ENCODE data around the gene PHLDB3.

The PHLDB3 gene

DNA sequence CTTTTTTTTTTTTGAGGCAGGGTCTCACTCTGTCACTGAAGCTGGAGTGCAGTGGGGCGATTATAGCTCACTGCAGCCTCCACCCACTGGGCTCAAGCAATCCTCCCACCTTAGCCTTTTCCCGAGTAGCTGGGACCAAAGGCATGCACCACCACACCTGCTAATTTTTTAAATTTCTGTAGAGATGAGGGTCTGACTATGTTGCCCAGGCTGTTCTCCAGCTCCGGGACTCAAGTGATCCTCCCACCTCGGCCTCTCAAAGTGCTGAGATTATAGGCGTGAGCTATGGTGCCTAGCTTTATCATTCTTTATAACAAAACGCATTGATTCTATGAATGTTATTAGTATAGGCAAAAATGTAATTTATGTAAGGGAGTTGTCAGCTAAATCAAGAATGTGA lies 21.3 kb downstream of the PHLDB3 start:
- H3K4me3 ChIP-seq (ENCODE audit: low read depth, low read length), result no peak overlapping the region
- DNase-seq (ENCODE audit: low read depth), result no peak
- TF ChIP-seq, protein P1, sequence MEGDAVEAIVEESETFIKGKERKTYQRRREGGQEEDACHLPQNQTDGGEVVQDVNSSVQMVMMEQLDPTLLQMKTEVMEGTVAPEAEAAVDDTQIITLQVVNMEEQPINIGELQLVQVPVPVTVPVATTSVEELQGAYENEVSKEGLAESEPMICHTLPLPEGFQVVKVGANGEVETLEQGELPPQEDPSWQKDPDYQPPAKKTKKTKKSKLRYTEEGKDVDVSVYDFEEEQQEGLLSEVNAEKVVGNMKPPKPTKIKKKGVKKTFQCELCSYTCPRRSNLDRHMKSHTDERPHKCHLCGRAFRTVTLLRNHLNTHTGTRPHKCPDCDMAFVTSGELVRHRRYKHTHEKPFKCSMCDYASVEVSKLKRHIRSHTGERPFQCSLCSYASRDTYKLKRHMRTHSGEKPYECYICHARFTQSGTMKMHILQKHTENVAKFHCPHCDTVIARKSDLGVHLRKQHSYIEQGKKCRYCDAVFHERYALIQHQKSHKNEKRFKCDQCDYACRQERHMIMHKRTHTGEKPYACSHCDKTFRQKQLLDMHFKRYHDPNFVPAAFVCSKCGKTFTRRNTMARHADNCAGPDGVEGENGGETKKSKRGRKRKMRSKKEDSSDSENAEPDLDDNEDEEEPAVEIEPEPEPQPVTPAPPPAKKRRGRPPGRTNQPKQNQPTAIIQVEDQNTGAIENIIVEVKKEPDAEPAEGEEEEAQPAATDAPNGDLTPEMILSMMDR (IDR thresholded peaks at IDR 0.05; ENCODE audit: low read depth, low read length, missing control alignments), result no peak

DNA sequence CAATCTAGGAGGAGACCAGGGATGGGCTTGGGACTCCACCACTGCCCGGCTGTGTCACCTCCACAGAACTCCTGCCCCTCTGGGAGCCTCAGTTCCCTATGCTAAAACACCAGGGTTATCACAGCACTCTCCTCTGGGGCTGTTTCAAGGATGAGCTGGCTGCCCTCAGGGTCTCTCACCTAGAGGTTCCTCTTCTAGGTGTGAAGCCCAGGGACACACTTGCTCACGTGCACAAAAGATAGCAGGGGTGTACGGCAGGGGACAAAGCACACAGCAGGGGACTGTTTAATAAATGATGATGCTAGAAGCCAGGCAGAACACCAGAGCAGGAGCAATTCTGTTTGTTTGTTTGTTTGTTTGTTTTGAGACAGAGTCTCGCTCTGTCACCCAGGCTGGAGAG lies 22.4 kb downstream of the PHLDB3 start:
- DNase-seq (ENCODE audit: low read depth), result no peak
- TF ChIP-seq, protein P1 (IDR thresholded peaks at IDR 0.05; ENCODE audit: low read depth, low read length, missing control alignments), result no peak

DNA sequence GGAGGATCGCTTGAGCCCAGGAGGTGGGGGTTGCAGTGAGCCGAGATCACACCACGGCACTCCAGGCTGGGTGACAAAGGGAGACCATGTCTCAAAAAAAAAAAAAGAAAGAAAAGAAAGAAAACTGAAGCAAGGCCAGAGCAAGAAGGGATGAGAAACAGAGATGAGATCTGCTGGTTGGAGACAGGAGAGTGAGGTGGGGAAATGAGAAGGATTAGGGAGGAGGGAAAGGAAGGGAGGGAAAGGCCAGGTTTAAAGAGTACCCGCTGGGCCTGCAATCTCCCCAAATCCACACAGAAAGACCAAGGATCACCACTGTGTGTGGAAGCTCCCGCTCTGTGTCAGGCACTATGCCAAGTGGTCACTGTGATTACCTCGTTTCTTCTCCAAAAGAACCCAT lies 22.8 kb downstream of the PHLDB3 start:
- DNase-seq (ENCODE audit: low read depth), result no peak
- TF ChIP-seq, protein P1 (IDR thresholded peaks at IDR 0.05; ENCODE audit: low read depth, low read length, missing control alignments), result no peak

More for the DNA sequence above, 22.4 kb downstream of the PHLDB3 start:
- H3K4me3 ChIP-seq (ENCODE audit: low read depth, low read length), result no peak overlapping the region

DNA sequence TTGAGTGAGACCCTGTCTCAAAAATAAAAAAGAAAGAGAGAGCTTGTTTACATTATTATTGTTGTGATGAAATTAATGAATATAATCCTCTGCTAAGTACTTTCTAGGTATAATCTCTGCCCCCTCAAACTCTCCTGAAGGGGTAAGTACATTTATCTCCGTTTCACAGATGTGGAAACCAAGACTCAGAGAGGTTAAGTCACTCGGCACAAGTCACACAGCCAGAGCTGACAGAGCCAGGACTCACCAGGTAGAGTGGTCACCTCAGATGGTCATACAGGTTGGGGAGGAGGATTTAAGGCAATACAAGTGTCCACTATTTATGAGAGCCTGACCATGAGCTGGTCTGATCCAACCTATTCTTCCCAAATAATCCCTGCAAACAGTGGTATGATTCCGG lies 24.0 kb downstream of the PHLDB3 start:
- TF ChIP-seq, protein P1 (IDR thresholded peaks at IDR 0.05; ENCODE audit: low read depth, low read length, missing control alignments), result no peak
- no peak overlapping the region for H3K4me3 ChIP-seq (ENCODE audit: low read depth, low read length)
- no peak for DNase-seq (ENCODE audit: low read depth)

More for the DNA sequence above, 22.8 kb downstream of the PHLDB3 start:
- H3K4me3 ChIP-seq (ENCODE audit: low read depth, low read length), result no peak overlapping the region

DNA sequence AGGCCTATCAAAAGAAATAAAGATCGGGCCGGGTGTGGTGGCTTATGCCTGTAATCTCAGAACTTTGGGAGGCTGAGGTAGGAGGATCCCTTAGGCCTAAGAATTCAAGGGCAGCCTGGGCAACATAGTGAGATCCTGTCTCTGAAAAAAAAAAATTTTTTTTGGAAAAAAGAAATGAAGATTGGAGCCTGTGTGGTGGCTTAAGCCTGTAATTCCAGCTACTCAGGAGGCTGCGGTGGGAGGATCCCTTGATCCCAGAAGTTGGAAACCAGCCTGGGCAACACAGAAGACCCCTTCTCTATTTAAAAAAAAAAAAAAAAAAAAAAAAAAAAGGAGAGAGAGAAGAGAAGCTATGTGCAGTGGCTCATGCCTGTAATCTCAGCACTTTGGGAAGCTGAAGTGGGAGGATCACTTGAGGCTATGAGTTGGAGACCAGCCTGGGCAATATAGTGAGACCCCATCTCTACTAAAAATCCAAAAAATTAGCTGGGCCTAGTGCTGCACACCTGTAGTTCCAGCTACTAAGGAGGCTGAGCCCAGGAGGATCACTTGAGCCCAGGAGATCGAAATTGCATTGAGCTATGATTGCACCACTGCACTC lies 24.5 kb downstream of the PHLDB3 start:
- H3K4me3 ChIP-seq (ENCODE audit: low read depth, low read length), result no peak overlapping the region
- DNase-seq (ENCODE audit: low read depth), result no peak
- TF ChIP-seq, protein P1 (IDR thresholded peaks at IDR 0.05; ENCODE audit: low read depth, low read length, missing control alignments), result no peak

DNA sequence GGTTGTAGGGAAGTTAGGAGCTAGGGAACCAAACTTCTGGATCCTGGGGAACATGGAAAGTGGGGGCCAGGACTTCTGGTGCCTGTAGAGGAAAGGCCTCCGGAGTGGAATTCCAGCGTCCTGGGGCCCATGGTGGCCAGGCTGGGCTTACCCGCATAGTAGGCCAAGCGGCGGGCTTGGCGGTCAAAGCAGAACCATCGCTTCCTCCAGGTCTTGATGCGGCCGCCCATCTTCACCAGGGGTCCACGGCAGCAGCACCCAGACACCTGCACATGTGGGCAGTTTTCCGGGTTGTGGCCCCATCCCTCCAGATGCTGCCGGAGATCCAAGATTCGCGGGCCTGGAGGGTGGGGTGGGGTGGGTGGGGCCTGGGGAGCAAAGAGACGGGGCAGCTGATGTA lies 25.3 kb downstream of the PHLDB3 start:
- no peak for DNase-seq (ENCODE audit: low read depth)
- no peak overlapping the region for H3K4me3 ChIP-seq (ENCODE audit: low read depth, low read length)
- TF ChIP-seq, protein P1 (IDR thresholded peaks at IDR 0.05; ENCODE audit: low read depth, low read length, missing control alignments), result no peak

DNA sequence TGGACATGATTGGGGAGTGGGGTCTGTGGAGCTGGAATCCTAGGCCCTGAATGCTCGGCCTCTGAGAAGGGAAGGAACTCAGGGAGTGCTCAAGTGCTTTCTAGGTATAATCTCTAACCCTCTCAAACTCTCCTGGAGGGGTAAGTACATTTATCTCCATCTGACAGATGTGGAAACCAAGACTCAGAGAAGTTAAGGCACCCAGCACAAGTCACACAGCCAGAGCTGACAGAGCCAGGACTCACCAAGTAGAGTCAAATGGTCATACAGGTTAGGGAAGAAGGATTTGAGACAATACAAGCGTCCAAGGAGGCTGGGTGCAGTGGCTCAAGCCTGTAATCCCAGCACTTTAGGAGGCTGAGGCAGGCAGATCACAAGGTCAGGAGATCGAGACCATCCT lies 26.2 kb downstream of the PHLDB3 start:
- TF ChIP-seq, protein P1 (IDR thresholded peaks at IDR 0.05; ENCODE audit: low read depth, low read length, missing control alignments), result no peak
- no peak overlapping the region for H3K4me3 ChIP-seq (ENCODE audit: low read depth, low read length)
- no peak for DNase-seq (ENCODE audit: low read depth)

Data from GM12864 (cell line).